Thyroid gland (tissue), 4 donors: ENCODE data around the gene PSMA8.

Source experiments
- CTCF ChIP-seq, 6 experiments: fragments of 200-600 bp in 3 of 6; fragments of 450-650 bp in 3 of 6; sonication (generic) in 3 of 6; IDR thresholded peaks; one replicate each; pipeline ENCODE4 v1.5.1; 2016 to 2019; ENCODE audit warnings: antibody characterized with exemption in 6 of 6, mild to moderate bottlenecking in 2 of 6, inconsistent platforms in 1 of 6, moderate library complexity in 1 of 6
- POLR2A ChIP-seq, 2 donors: fragments of 450-650 bp; IDR thresholded peaks; one replicate each; pipeline ENCODE4 v1.6.1; 2017; ENCODE audit warnings: antibody characterized with exemption in 2 of 2, mild to moderate bottlenecking in 2 of 2, moderate library complexity in 1 of 2

GRCh38 chr18:26159353-26159752 is 25.7 kb downstream of the PSMA8 start:
- TF ChIP-seq CTCF (IDR thresholded peaks at IDR 0.05) (no peak), POLR2A (IDR thresholded peaks at IDR 0.05) (no peak)
